Measurements from ENCODE around the gene ZNF550.

- no peak for TF ChIP-seq CTCF (IDR thresholded peaks at IDR 0.05)
- TF ChIP-seq POLR2A (IDR thresholded peaks at IDR 0.05) = no peak
These were observed 53.5 kb downstream of the ZNF550 start for GRCh38 chr19:57506163-57506562.

Data from Peyer's patch (tissue), 4 donors.